AG09319 (cell line): ENCODE data around the gene CHAT.

ENCODE experiments used
- DNase-seq: peaks from one replicate; pipeline ENCODE4 v3.0.0-alpha.2; 2010; ENCODE audit warnings: low read depth; ENCODE audit errors: extremely low read depth
- CTCF ChIP-seq: IDR thresholded peaks from 2 replicates; pipeline ENCODE4 v1.5.1; 2011; ENCODE audit warnings: low read depth, mild to moderate bottlenecking, inconsistent platforms, low read length, moderate library complexity

CHAT gene

GRCh38 chr10:49645417-49645816 lies 31.6 kb downstream of the CHAT start:
- TF ChIP-seq CTCF, result no peak
- no peak for DNase-seq

- no peak for DNase-seq
- no peak for TF ChIP-seq CTCF
These were observed 32.3 kb downstream of the CHAT start for GRCh38 chr10:49645871-49646870.

- TF ChIP-seq CTCF, result no peak
- no peak for DNase-seq
These were observed 33.7 kb downstream of the CHAT start for GRCh38 chr10:49647554-49647953.

GRCh38 chr10:49647985-49648795 lies 34.4 kb downstream of the CHAT start:
- DNase-seq, result no peak
- no peak for TF ChIP-seq CTCF

GRCh38 chr10:49649294-49649693 lies 35.5 kb downstream of the CHAT start:
- DNase-seq, result no peak
- TF ChIP-seq CTCF, result no peak

GRCh38 chr10:49649936-49650723 lies 36.3 kb downstream of the CHAT start:
- no peak for DNase-seq
- TF ChIP-seq CTCF, result no peak
